T-cell (primary cell): ENCODE data around the gene ANKEF1. TPM values are rescaled to one million over a fixed set of nuclear protein-coding genes. Genes with fewer than 3 reads are reported as not detected.
"Not testable (repeated sequence)": the region's sequence is repeated elsewhere in the genome, so short reads cannot be mapped to it uniquely, and the experiment has no call there.

Experiments
- ATAC-seq, 4 experiments: fragments of 200-7000 bp in 3 of 4; fragments of 150-1000 bp in 1 of 4; cut with Tn5 transposase; replicated peaks in 1 of 4; 1 replicate in 3 of 4; 2 replicates in 1 of 4; pipeline ENCODE4 v1.10.0; 2021; ENCODE audit warnings: moderate library complexity in 3 of 4, mild to moderate bottlenecking in 2 of 4, moderate number of reproducible peaks in 1 of 4
- CTCF ChIA-PET, 2 donors: fragments of 300-600 bp; sonication (Branson Sonifier 250); formaldehyde crosslinking; loops; one replicate each; lab custom pipeline; 2022; ENCODE audit warnings: antibody characterized with exemption in 2 of 2; lab: Charles Lee
- POLR2A ChIA-PET, 2 donors: fragments of 300-600 bp; sonication (Branson Sonifier 250); formaldehyde crosslinking; loops; one replicate each; lab custom pipeline; 2022; ENCODE audit warnings: antibody characterized with exemption in 2 of 2; lab: Charles Lee
- DNase-seq, 35 experiments: peaks; one replicate each; pipeline versions ENCODE4 v3.0.0 to v3.0.0-alpha.2; 2013 to 2023
- H3K27ac ChIP-seq: one replicate; pipeline ENCODE4 v1.5.1; 2013; ENCODE audit warnings: low read length
- H3K27me3 ChIP-seq, 2 experiments: replicated peaks in 1 of 2; 1 replicate in 1 of 2; 2 replicates in 1 of 2; pipeline versions ENCODE4 v1.6.1 to v1.7.0; 2013; ENCODE audit warnings: low read length in 1 of 2, mixed read lengths in 1 of 2; ENCODE audit not compliant: control insufficient read depth in 2 of 2, insufficient read depth in 2 of 2; ENCODE audit errors: extremely low read depth in 1 of 2
- H3K36me3 ChIP-seq, 2 donors: 1 replicate in 1 of 2; 2 replicates in 1 of 2; pipeline versions ENCODE4 v1.6.1 to v1.7.0; 2013; ENCODE audit warnings: low read length in 1 of 2; ENCODE audit not compliant: control insufficient read depth in 2 of 2, insufficient read depth in 1 of 2; ENCODE audit errors: extremely low read depth in 1 of 2
- H3K4me1 ChIP-seq, 2 experiments: 1 replicate in 1 of 2; 2 replicates in 1 of 2; pipeline versions ENCODE4 v1.6.1 to v1.7.0; 2013; ENCODE audit warnings: low read length in 2 of 2, mixed read lengths in 1 of 2; ENCODE audit not compliant: insufficient read depth in 2 of 2, control insufficient read depth in 1 of 2; ENCODE audit errors: extremely low read depth in 1 of 2
- H3K4me3 ChIP-seq, 2 donors: 1 replicate in 1 of 2; 2 replicates in 1 of 2; pipeline versions ENCODE4 v1.5.1 to v1.7.0; 2013; ENCODE audit warnings: mild to moderate bottlenecking in 2 of 2, low read length in 1 of 2, moderate library complexity in 1 of 2; ENCODE audit not compliant: control insufficient read depth in 1 of 2; ENCODE audit errors: extremely low read depth in 1 of 2
- H3K9me3 ChIP-seq: 2 replicates; pipeline ENCODE4 v1.7.0; 2013
- H3K27ac Mint-ChIP-seq, 2 donors: one replicate each; pipeline ENCODE4 v1.8.0; 2020 to 2021; ENCODE audit warnings: mild to moderate bottlenecking in 2 of 2, mixed read lengths in 2 of 2
- H3K27me3 Mint-ChIP-seq, 2 donors: one replicate each; pipeline ENCODE4 v1.8.0; 2021 to 2022; ENCODE audit warnings: mixed read lengths in 2 of 2
- H3K36me3 Mint-ChIP-seq: one replicate; pipeline ENCODE4 v1.8.0; 2021; ENCODE audit warnings: mixed read lengths
- H3K4me1 Mint-ChIP-seq, 3 donors: one replicate each; pipeline ENCODE4 v1.8.0; 2020 to 2022; ENCODE audit warnings: mixed read lengths in 3 of 3, mild to moderate bottlenecking in 1 of 3
- H3K4me3 Mint-ChIP-seq, 3 donors: one replicate each; pipeline ENCODE4 v1.8.0; 2020 to 2022; ENCODE audit warnings: mild to moderate bottlenecking in 3 of 3, mixed read lengths in 3 of 3, moderate library complexity in 3 of 3
- H3K9me3 Mint-ChIP-seq, 3 donors: one replicate each; pipeline ENCODE4 v1.8.0; 2020 to 2022; ENCODE audit warnings: mixed read lengths in 3 of 3
- WGBS: methylation state at CpG from one replicate; pipeline ENCODE4 v1.1.5; 2013; ENCODE audit warnings: missing lambda C conversion rate; ENCODE audit not compliant: insufficient coverage; 5-methylcytosine and 5-hydroxymethylcytosine counted together
- total RNA-seq, 35 experiments: library from RNA in 6 of 35; stranded (reverse) in 6 of 35; fragments of 120-200 nt in 1 of 35; gene quantifications; one replicate each; pipeline versions ENCODE4 v1.2.1 to v1.2.4 and lab custom pipeline; 2013 to 2026

ANKEF1 gene
- total RNA-seq, 5 donors from 2014 or later (not counting 1 experiment from before 2014, with no cell fraction given) = 1.9 to 7.0 (median 4.1) TPM

- CTCF ChIA-PET = no interaction called here
- Mint-ChIP-seq H3K4me1 (no peaks in the 10 kb centered on the region), H3K27ac (no peak overlapping the region), H3K9me3 (peaks cover 0 to 4% (median 2%) of the 10 kb centered on the region in 3 donors), H3K27me3 (peaks cover 29 to 38% of the 10 kb centered on the region in 2 donors), H3K4me3 (no peak overlapping the region), H3K36me3 (peaks cover 3% of the 10 kb centered on the region)
- H3K4me1 ChIP-seq = no peaks in the 10 kb centered on the region
- H3K27me3 ChIP-seq = peaks cover 0 to 5% of the 10 kb centered on the region in 2 experiments
- POLR2A ChIA-PET = no interaction called here
- H3K4me3 ChIP-seq = no peak overlapping the region
- 75% methylated on average over 1 of the region's 2 CpGs for WGBS
- ATAC-seq (no peak), DNase-seq (no peak)
- no peak overlapping the region for H3K27ac ChIP-seq
- H3K9me3 ChIP-seq = no peaks in the 10 kb centered on the region
- H3K36me3 ChIP-seq = no peaks in the 10 kb centered on the region
Measured at GRCh38 chr20:10022625-10023024, 12.2 kb upstream of the ANKEF1 start.

- peaks cover 0 to 4% (median 2%) of the 10 kb centered on the region in 3 donors for H3K9me3 Mint-ChIP-seq
- H3K4me1 Mint-ChIP-seq = no peaks in the 10 kb centered on the region
- no CpG with 5 or more reads among the region's 2 CpGs for WGBS
- DNase-seq = no peak
- no peak overlapping the region for H3K4me3 Mint-ChIP-seq
- H3K27me3 Mint-ChIP-seq = peaks cover 29 to 41% of the 10 kb centered on the region in 2 donors
- Histone ChIP-seq H3K9me3 (no peaks in the 10 kb centered on the region), H3K36me3 (no peaks in the 10 kb centered on the region), H3K4me1 (no peaks in the 10 kb centered on the region), H3K27ac (no peak overlapping the region), H3K27me3 (peaks cover 0 to 6% of the 10 kb centered on the region in 2 experiments), H3K4me3 (no peak overlapping the region)
- ChIA-PET CTCF (no interaction called here), POLR2A (interaction anchor here in 1 of 2 donors (0.7 kb wide), 1 partner anchor 31 kb away, joined by 3 read pairs; no protein-coding TSS in a partner anchor)
- no peak overlapping the region for H3K27ac Mint-ChIP-seq
- H3K36me3 Mint-ChIP-seq = peaks cover 3% of the 10 kb centered on the region
- no peak for ATAC-seq
Measured at GRCh38 chr20:10023911-10024310, 10.9 kb upstream of the ANKEF1 start.

- H3K9me3 ChIP-seq, H3K27ac Mint-ChIP-seq, H3K36me3 ChIP-seq, ATAC-seq, POLR2A ChIA-PET, DNase-seq, H3K36me3 Mint-ChIP-seq, H3K27ac ChIP-seq, H3K27me3 ChIP-seq, H3K4me3 Mint-ChIP-seq, H3K4me3 ChIP-seq, CTCF ChIA-PET, H3K9me3 Mint-ChIP-seq: not testable (repeated sequence)
- Mint-ChIP-seq H3K4me1 (peaks cover 9 to 14% (median 12%) of the 10 kb centered on the region in 3 donors), H3K27me3 (peaks cover 10 to 14% of the 10 kb centered on the region in 2 donors)
- H3K4me1 ChIP-seq = peaks cover 6 to 15% of the 10 kb centered on the region in 2 experiments
- WGBS = 100% methylated on average over 3 of the region's 47 CpGs
Measured at GRCh38 chr20:10031451-10032215, 3.2 kb upstream of the ANKEF1 start.

- ATAC-seq, DNase-seq, H3K36me3 Mint-ChIP-seq, H3K27ac ChIP-seq, H3K36me3 ChIP-seq, H3K4me3 Mint-ChIP-seq, POLR2A ChIA-PET, H3K9me3 ChIP-seq, H3K9me3 Mint-ChIP-seq, H3K27me3 ChIP-seq, CTCF ChIA-PET, H3K4me3 ChIP-seq, H3K27ac Mint-ChIP-seq: not testable (repeated sequence)
- peaks cover 6 to 13% of the 10 kb centered on the region in 2 donors for H3K27me3 Mint-ChIP-seq
- peaks cover 6 to 15% of the 10 kb centered on the region in 2 experiments for H3K4me1 ChIP-seq
- WGBS = 89% methylated on average over 7 of the region's 7 CpGs
- peaks cover 13 to 15% (median 14%) of the 10 kb centered on the region in 3 donors for H3K4me1 Mint-ChIP-seq
Measured at GRCh38 chr20:10032269-10032668, 2.5 kb upstream of the ANKEF1 start.

- Mint-ChIP-seq H3K4me1 (peaks cover 14 to 16% (median 15%) of the 10 kb centered on the region in 3 donors), H3K4me3 (peak overlapping the region in 2 of 3 donors; percentile 21 to 67), H3K27ac (no peak overlapping the region), H3K36me3 (peaks cover 7% of the 10 kb centered on the region), H3K27me3 (peaks cover 6 to 9% of the 10 kb centered on the region in 2 donors), H3K9me3 (no peaks in the 10 kb centered on the region)
- ATAC-seq (no peak), DNase-seq (no peak)
- POLR2A ChIA-PET = no interaction called here
- Histone ChIP-seq H3K27me3 (peaks cover 0 to 2% of the 10 kb centered on the region in 2 experiments), H3K27ac (no peak overlapping the region), H3K4me1 (peaks cover 6 to 15% of the 10 kb centered on the region in 2 experiments), H3K4me3 (no peak overlapping the region), H3K36me3 (peaks cover 0 to 8% of the 10 kb centered on the region in 2 donors), H3K9me3 (no peaks in the 10 kb centered on the region)
- WGBS = no CpG with 5 or more reads among the region's 5 CpGs
- CTCF ChIA-PET = interaction anchor here in 1 of 2 donors (1.1 to 1.9 kb wide), 3 partner anchors 56 to 401 kb away, joined by 4 to 6 read pairs (median 5); partner anchors contain the start of genes MKKS and SLX4IP
Measured at GRCh38 chr20:10033905-10034650, 709 bp upstream of the ANKEF1 start.

- H3K4me3 ChIP-seq, H3K36me3 ChIP-seq, ATAC-seq, H3K27ac Mint-ChIP-seq, H3K27ac ChIP-seq, POLR2A ChIA-PET, H3K9me3 Mint-ChIP-seq, H3K9me3 ChIP-seq, DNase-seq, H3K27me3 ChIP-seq, H3K27me3 Mint-ChIP-seq, H3K36me3 Mint-ChIP-seq: not testable (repeated sequence)
- WGBS = 100% methylated on average over 7 of the region's 8 CpGs
- Mint-ChIP-seq H3K4me3 (peak overlapping the region in 1 of 3 donors; percentile 67), H3K4me1 (peaks cover 14 to 16% (median 15%) of the 10 kb centered on the region in 3 donors)
- H3K4me1 ChIP-seq = peaks cover 6 to 15% of the 10 kb centered on the region in 2 experiments
- CTCF ChIA-PET = interaction anchor here in 1 of 2 donors (0.5 kb wide), 1 partner anchor 398 kb away, joined by 3 read pairs; the partner anchor contains the start of gene SLX4IP
Measured at GRCh38 chr20:10036321-10036720, 1.5 kb downstream of the ANKEF1 start.
